Activated CD4-positive, alpha-beta T cell treated with anti-CD3 and anti-CD28 coated beads, Interleukin-2, Interleukin-6, amounts not matched to agents 100 ng/mL and 50 ng/mL, durations not matched to agents 16 hours and 8 hours (primary cell): Measurements from ENCODE around the gene FAM110D.
A peak's percentile ranks its signal among the peaks of the same experiment; 100 is the strongest.

Experiments
- DNase-seq: peaks from one replicate; pipeline ENCODE4 v3.0.0-alpha.2; 2020

Gene FAM110D

DNA sequence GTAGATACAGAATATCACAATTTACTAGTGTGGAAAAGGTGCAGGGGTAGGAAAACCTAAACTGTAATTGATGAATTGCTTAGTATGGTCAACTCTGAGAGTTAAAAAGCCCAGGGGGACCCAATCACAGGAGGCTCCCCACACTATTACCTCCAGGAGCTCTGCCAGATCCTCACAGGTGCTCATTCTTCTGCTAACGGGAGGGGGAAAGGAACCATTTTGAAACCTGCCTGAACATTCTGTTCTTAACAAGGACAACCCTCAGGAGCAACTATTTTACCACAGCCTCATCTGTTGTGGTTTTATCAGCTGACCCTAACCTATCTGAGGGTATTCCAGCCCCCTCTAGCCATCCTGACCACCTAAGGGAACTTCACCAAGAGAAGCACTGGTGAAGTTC is 28.2 kb upstream of the FAM110D start:
- no peak for DNase-seq

DNA sequence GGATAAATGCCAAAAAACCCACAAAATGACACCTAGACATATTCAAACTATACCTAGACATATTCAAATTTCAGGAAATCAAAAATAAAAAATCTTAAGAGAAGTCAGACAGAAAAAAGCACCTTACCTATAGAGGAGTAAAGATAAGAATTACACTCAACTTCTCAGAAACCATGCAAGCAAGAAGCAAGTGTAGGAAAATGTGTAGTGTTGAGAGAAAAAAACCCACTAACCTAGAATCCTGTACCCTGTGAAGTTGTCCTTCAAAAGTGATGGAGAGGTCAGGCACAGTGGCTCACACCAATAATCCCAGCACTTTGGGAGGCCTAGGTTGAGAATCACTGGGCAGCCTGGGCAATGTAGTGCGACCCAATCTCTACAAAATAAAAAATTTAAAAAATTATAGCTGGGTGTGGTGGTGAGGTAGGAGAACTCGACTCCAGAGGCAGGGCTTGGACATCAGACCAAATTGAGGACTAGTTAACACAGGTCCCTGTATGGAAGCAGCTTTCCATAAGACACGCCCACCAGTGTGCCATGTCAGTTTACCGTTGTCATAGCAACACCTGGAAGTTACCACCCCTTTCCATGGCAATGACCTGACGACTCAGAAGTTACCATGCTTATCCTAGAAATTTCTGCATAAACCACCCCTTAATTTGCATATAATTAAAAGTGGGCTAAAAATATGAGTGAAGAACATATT is 26.6 kb upstream of the FAM110D start:
- DNase-seq: no peak

DNA sequence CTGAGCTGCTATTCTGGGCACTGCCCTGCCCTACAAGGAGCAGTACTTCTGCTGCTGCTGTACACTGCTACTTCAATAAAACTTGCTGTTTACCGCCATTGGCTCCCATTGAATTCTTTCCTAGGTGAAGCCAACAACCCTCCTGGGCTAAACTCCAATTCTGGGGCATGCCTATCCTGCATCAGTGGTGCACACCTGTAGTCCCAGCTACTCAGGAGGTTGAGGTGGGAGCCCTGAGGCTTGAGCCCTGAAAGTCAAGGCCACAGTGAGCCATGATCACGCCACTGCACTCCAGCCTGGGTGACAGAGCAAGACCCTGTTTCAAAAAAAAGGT is 26.1 kb upstream of the FAM110D start:
- DNase-seq: no peak

DNA sequence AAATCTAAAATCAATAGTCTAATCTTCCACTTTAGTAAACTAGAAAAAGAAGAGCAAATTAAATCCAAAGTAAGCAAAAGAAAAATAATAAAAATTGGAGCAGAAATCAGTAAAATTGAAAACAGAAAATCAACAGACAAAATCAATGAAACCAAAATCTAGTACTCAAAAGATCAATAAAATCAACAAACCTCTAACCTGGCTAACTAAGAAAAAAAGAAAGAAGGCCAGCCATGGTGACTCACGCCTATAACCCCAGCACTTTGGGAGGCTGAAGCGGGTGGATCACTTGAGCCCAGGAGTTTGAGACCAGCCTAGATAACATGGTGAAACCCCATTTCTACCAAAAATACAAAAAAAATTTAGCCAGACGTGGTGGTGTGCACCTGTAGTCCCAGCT is 24.4 kb upstream of the FAM110D start:
- DNase-seq: no peak

DNA sequence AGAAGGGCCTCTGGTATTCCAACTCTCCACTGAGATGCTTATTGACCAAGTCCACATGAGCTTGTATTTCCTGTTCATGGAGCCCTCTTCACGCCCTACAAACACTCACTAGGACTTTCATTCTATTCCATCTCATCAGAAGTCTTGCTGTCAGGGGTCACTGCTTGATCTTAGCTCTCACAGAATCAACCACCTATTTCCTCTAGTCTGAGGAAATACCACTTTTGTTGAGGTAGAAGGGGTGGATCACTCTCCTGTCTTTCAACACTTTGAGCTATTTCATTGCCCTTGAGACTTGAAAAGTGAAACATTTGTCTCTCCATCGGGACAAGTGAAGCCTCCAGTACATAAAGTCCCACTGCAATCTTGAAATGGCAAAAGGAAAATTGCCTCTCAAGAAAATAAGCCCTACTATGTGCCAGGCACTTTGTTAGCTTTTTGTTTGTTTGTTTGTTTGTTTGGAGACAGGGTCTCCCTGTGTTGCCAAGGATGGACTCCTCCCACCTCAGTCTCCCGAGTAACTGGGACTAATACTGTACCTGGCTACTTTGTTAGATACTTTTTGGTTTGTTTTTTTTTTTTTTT is 19.8 kb upstream of the FAM110D start:
- DNase-seq: no peak

DNA sequence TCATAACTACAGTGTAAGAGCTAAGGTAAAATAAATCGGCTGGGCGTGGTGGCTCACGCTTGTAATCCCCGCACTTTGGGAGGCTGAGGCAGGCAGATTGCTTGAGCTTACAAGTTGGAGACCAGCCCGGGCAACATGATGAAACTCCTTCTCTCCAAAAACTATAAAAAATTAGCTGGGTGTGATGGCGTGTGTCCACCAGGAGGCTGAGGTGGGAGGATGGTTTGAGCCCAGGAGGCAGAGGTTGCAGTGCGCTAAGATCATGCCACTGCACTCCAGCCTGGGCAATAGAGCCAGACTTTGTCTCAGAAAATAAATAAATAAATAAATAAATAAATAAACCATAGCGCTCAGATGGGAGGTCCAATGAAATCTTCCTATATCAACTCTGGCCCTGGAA is 16.7 kb upstream of the FAM110D start:
- no peak for DNase-seq

DNA sequence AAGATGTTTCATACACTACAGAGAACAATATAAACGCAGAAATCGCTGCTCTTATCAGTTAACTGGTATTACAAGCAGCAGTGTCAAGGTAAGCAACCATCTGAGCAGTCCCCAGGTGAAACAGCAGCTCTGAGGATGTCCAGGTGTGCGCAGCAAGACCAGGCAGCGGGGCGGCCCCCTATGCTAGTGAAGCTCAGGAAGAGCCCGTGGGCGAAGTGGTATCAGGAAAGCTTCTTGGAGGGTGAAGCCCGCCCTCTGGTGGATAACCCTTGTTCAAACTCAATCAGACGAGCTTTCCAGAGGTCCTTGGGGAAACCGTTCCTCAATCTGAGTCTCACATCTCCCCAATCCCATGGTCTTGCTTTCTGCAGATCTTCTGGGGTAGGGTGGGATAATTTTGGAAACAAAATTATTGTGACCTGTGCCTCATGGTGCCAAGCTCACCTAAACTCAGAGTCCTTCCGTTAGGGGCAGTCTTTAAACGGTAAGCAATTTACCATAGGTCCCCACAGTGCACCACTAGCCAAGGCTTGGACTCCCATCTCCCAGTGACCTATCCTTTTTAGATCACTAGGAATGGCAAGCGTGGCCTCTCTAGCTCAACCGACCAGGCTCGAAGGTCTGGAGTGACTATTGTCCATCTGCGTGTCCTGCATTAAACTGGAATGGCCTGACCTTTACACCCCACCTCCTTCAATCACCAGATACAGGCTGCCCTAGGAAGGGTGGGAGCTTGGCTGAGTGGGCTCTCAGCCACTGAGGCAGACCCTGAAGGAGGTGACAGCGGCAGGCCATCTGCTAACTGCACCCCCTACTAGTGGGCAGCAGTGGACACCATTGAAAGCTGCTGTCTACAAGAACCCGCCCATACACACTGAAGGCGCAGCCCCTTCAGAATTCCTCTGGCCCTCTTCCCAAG is 13.6 kb upstream of the FAM110D start:
- DNase-seq: peak; percentile 83

DNA sequence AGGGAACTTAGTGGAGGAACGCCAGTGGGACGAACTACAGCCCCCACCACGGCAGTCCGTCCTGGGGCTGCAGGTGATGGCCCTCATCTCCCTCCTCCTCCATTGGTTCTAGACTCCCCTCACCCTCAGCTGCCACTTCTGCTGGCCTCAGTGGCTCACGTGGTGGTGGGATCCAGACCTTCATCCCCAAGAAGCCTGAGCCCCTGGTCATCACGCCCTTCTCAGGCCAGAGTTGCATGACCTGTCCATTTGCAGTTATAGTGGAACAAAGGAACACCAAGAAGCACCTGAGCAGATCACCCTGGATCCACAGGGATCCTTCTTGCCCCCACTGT is 13.0 kb upstream of the FAM110D start:
- DNase-seq: no peak

DNA sequence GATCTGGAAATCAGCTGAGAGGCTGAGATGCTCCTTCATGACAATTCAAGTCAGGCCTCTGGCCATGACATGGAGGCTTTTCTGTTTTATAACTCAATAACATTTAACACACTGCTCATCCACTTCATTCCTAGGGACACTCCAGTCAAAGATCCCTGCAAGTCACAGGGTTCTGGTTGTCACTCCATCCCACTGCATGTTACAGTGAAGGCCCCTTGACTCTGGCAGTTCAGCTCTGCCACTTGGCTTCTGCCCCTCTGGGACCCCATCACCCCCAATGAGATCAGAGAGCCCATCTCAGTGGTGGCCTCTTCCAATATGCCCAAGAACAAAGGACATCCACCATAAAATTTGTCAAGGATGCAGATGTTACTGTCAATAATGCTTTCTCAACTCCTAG is 10.0 kb upstream of the FAM110D start:
- no peak for DNase-seq

DNA sequence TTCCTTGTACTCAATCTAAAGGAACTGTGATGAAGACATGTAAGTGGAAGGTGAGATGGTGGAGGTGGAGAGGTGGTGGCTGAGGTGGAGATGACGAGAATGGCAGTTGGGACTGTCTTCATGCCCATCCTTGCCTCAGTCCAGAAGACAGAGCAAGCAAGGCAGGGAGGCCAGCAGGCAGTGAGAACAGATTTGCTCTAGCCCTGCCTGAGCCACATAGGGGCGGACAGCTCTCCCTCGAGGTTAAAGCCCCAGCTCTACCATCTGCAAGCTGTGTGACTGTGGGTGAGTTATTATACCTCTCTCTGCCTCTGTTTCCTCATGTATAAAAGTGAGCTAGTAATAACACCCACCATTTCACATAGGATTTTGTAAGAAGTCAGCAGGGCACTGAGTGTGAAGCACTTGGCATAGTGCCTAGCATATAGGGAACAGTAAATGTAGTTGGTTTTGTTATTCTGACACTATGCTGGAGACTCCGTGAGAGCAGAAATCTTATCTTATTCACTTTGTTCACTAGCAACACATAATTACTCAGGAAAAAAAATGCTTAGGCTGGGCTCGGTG is 4.8 kb upstream of the FAM110D start:
- DNase-seq: no peak

DNA sequence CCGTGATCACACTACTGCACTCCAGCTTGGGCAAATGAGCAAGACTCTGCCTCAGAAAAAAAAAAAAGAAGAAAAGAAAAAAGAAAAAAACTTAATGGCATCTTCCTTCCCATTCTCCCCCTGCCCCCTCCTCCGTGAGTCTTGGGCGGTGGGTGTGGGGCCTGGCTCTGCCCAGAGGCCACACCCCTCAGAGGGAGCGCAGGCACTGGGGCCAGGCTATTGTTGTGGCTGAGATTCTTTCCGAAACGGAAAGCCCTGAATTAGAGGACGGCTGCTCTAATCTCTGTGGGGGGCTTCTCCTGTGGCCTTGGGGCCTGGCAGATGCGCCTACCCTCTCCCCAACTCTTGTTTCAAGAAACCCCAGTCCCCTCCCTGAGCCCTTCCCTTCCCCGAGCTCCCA is 4.1 kb upstream of the FAM110D start:
- DNase-seq: no peak

DNA sequence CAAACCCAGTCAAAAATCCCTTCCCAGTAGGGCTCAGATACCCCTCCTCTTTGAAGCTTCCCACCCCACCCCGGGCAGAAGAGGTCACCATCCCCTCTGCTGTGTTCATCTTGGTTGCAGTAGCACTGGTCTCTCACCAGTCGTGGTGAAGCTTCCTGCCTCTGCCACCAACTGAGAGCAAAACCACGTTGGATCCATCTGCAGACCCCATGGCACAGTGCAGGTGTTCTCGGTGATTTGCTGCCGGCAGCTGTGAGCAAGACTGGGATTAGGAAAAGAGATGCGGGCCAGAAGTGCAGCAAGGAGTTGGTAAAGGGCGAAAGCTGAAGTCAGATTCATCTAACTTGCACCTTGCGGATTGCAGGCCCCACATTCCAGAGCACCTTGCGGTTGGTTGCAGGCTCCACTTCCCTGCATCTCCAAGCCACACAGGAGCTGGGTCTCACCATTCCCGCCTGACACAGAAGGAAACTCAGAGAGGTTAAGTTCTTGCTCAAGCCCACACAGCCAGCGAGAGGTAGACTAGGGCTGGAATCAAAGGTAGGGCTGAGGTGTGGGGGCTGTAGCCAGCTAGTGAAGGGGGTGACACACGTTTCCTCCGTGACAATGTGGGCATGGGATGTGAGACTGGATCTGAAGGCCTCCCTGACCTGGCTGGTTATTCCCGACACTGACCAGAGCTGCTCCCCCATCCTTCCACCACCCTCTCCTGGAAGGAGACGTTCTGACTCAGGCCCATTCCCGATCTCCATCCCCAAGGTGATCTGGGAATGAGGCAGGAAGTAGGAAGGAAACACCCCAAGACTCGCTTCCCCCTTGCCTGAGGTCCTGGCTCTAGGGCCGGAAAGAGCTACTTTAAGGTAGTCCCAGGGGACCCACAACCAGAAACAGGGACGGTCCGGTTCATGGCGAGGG is 3.3 kb upstream of the FAM110D start:
- DNase-seq: no peak

DNA sequence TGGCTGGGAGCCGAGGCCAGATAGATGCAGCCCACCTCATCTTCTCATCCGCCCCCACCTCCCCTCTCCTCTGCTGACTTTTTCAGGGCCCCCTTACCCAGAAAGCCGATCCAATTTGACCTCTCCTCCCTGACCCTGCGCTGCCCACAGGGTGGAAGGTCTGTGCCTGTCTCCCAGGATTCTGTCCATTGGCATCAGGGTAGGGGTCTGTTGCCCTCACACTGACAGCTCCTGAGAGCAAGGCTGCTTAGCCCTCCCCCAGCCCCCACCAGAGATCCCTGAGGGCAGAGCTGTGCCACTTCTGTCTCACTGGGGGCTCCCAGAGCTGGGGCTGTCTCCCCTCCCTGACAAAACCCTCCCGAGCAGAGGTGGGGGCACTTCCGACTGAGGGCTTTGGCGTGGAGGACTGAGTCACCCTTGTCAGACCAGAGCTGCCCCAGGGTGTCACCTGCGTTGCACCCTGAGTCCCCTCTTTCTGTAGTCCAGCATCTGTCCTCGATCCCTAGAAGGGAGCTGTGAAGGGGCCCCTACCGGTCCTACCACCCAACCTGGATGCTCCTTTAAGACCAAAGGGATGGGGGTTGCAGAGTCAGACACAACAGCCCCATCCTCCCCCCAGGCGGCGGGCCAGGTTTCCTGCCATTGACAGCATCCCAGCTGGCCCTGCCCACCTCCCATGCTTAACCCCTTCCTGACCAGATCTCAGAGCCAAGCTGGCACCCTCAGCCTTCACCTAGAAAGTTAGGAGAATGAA is 2.4 kb upstream of the FAM110D start:
- no peak for DNase-seq

DNA sequence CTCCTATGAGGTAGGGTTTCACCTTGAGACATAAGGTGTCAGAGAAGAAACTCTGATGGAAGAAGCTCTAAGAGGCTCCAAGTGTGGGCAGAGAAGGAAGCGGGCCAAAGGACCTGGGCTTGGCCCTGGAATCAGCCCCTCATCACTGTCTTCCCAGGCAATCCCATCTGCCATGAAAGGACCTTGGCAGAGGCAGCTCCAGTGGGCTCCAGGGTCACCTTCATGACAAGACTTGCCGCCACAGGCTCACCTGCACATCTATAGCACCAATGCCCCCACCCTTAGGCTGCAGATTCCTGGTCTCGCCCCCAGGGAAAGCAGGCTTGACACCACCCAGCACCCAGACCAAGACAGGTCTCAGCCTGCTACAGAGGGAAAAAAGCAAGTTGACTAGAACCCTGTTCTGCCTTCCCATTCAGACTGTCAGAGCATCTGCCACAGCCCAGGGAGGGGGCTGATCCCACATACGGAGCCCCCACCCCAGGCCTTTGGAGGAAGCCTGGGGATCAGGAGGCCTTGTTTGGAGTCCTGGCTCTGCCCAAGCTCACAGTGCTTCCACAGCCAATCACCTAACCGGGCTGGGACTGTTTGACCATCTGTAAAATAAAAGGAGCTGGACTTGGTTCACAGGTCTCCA is 490 bp upstream of the FAM110D start:
- DNase-seq: no peak

DNA sequence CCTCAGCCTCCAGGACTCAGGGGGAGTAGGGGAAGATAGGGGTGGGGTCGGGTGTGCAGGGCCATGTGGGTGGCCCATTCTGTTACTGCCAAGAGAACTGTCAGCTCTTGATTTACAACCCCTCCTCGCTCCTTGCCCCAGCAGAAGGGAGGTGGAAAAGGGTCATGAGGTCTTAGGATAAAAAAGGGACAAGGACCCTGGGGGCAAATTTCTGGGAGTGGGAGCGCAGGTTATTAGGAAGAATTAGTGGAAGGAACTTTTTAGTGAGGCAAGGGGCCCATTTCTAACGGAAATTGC is 812 bp downstream of the FAM110D start:
- no peak for DNase-seq

DNA sequence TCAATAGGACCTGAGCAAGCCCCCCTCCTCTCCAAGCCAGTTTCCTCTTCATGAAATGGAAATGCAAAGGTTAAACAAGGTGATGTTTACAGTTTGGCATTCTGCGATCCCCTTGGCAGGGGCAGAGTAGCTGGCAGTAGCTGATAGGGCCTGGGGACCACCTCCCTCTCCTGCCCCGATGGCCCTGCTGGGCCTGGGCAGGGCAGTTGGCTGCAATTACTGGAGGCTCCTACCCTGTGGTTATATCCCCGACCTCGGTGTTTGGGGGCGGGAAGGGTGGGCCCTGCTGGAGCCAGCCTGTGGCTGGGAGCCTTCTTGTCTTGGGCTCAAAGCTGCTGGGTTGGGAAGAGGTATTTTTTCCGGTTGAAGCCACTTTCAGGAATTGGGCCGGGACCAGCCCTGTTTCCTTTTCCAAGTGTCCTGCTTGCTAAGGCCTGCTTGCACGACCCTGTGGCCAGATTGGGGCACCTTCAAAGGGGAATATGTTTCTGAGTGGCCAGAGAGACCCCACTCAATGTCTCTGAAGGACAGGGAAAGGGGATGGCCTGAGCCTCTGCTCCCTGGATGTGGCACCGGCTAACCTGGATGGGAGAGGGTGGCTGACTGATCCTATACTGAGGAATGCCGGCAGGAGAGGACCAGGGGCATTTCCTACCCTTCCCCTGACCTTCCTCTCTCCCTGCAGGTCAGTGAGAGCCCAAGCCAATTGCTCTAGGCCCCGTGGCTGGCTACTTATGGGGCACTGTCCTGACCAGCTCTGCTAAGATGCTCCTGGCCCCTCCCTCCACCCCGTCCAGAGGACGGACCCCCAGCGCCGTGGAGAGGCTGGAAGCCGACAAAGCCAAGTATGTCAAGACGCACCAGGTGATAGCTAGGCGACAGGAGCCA is 1.9 kb downstream of the FAM110D start:
- no peak for DNase-seq

DNA sequence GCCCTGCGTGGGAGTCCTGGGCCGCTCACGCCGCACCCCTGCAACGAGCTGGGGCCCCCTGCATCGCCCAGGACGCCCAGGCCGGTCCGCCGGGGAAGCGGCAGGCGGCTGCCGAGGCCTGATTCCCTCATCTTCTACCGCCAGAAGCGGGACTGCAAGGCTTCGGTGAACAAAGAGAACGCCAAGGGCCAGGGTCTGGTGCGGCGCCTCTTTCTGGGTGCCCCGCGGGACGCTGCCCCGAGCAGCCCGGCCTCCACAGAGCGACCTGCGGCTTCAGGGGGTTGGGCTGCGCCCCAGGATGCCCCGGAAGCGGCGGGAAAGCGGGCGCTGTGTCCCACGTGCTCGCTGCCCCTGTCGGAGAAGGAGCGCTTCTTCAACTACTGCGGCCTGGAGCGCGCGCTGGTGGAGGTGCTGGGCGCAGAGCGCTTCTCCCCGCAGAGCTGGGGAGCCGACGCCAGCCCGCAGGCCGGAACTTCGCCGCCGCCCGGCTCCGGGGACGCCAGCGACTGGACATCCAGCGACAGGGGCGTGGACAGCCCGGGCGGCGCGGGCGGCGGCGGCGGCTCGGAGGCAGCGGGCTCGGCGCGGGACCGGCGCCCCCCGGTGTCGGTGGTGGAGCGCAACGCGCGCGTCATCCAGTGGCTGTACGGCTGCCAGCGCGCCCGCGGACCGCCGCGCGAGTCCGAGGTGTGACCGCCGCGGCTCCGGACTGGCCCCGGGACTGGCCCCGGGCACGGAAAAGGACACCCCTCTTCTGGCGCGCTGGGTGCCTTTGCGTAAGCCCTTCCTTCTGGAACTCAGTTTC is 2.7 kb downstream of the FAM110D start:
- peak; percentile 45 for DNase-seq

DNA sequence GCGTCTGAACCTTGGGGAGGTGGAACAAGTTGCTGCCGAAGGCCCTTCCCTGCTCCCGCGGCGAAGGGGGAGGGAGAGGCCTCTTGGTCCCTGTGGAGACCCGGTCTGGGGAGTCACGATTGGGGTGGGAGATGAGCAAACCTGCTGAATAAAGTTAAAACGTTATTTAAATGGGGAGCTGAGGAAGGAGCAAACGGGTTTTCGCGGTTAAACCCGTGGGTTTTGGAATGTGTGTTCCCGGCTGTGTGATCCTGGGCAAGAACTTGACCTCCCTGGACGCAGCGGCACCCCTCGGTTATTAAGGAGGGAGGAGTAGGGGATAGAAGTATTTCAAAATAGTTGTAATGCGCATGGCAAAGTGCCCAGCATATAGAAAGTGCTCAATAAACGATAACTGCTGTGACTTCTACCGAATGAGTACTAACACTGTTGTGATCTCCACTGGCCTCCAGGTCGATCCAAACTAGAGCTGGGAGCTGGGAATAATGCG is 3.4 kb downstream of the FAM110D start:
- no peak for DNase-seq

DNA sequence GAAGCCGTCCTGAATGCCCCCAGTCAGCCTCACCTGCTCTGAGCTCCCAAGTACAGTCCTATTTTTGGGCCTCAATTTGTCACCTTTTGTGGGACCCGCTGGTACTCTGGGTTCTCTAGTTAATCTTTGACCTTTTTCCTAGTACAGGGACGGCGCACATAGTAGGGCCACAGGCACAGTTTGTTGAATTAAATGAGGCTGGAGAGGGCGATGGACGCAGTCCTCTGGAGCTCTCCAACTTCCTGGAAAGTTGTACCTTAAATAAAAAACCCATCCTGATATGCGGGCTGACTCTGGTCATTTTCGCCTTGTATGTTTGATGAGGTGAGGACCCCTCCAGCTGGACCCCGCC is 4.8 kb downstream of the FAM110D start:
- DNase-seq: no peak
